HG03196 (cell line): ENCODE data around the gene ART5.
"Not testable (repeated sequence)": the region's sequence is repeated elsewhere in the genome, so short reads cannot be mapped to it uniquely, and the experiment has no call there.

Experiments
- ATAC-seq: cut with Tn5 transposase; IDR thresholded peaks from one replicate; pipeline ENCODE4 v1.9.1; 2021; ENCODE audit not compliant: unreplicated experiment

Gene ART5

DNA sequence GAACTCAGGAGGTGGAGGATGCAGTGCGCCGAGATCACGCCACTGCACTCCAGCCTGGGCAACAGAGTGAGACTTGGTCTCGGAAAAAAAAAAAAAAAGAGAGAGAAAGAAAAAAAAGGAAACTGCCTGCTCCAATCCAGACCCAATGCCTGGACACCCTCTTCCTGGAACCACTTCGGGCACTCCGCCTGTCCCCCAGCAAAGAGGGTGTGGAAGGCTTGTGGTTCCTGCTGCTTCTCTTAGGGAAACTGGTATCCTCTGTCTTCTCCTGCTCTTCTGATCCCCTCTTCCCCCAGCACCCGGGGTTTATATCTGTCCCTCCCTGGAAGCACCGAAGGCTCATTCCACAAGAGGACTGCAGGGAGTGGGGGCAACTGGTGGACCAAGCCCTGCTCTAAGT lies 16.5 kb upstream of the ART5 start:
- no peak for ATAC-seq

DNA sequence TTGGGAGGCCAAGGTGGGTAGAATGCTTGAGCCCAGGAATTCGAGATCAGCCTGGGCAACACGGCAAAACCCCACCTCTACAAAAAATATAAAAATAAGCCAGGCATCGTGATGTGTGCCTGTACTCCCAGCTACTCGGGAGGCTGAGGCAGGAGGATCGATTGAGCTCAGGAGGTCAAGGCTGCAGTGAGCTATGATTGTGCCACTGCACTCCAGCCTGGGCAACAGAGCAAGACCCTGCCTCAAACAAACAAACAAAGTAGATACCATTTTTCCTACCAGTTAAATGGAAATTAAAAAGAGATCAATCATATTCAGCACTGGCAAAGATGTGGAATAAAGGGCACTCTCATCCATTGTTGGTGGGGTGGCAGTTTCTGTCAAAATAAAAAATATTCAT lies 15.5 kb upstream of the ART5 start:
- not testable (repeated sequence) for ATAC-seq

- no peak for ATAC-seq
Measured at GRCh38 chr11:3655547-3655946, 13.8 kb upstream of the ART5 start.

DNA sequence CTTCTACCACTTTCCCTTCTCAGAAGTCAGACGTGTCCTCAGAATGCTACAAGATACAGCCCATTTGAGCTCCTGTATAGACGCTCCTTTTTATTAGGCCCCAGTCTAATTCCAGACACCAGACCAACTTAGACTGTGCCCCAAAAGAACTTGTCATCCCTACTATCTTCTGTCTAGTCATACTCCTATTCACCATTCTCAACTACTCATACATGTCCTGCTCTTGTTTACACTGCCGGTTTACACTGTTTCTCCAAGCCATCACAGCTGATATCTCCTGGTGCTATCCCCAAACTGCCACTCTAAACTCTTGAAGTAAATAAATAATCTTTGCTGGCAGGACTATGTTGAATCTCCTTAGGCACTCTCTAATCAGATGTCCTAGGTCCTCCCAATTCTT lies 10.7 kb upstream of the ART5 start:
- ATAC-seq: not testable (repeated sequence)

DNA sequence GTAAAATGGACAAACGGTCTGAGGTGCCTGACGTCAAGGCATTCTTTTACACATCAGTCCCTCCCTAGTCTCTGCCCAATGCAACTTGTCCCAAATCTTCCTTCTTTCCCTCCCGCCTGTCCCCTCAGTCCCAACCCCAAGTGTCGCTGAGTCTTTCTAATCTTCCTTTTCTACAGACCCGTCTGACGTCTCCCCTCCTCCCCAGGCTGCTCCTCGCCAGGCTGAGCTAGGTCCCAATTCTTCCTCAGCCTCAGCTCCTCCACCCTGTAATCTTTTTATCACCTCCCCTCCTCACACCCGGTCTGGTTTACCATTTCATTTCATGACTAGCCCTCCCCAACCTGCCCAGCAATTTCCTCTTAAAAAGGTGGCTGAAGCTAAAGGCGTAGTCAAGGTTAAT lies 7.6 kb upstream of the ART5 start:
- ATAC-seq: not testable (repeated sequence)

GRCh38 chr11:3648843-3649242 lies 7.1 kb upstream of the ART5 start:
- not testable (repeated sequence) for ATAC-seq

GRCh38 chr11:3645552-3645951 lies 3.8 kb upstream of the ART5 start:
- ATAC-seq: no peak

DNA sequence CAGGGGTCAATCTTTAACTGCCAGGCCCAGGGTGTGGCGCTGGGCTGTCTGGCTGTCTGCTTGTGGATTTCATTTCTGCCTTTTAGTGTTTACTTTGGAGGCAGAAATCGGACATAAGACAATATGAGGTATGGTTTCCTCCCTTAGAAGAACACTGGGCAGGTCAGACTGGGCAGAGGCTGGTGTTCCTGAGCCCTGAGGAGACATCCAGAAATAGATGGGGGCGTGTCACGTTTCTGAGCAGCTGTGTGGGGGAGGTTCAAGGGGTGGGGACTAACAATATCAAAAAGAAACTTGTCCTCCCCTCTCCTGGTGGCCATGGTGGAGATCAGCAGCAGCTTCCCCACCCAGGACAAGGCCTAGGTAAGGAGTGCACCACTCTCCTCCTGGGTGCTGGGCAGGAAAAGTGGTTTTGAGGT lies 3.0 kb upstream of the ART5 start, which contains the start of gene ART1:
TSS of gene ART1 (plus strand) at position 312 of the 419 bp plus-strand sequence. CDS start 14,086 bp downstream, outside the sequence.
- ATAC-seq: no peak

DNA sequence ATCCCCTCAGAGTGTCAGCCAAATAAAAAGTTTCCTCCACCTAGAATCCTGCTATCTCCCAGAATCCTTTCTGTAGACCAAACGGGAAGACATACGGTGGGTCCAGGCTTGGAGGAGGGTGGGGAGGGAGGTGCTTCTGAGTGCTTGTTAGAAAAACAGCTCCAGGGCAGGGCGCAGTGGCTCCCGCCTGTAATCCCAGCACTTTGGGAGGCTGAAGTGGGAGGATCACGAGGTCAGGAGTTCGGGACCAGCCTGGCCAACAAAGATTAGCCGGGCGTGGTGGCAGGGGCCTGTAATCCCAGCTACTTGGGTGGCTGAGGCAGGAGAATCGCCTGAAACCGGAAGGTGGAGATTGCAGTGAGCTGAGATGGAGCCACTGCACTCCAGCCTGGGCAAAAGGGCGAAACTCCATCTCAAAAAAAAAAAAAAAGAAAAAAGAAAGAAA lies 1.3 kb upstream of the ART5 start:
- not testable (repeated sequence) for ATAC-seq

DNA sequence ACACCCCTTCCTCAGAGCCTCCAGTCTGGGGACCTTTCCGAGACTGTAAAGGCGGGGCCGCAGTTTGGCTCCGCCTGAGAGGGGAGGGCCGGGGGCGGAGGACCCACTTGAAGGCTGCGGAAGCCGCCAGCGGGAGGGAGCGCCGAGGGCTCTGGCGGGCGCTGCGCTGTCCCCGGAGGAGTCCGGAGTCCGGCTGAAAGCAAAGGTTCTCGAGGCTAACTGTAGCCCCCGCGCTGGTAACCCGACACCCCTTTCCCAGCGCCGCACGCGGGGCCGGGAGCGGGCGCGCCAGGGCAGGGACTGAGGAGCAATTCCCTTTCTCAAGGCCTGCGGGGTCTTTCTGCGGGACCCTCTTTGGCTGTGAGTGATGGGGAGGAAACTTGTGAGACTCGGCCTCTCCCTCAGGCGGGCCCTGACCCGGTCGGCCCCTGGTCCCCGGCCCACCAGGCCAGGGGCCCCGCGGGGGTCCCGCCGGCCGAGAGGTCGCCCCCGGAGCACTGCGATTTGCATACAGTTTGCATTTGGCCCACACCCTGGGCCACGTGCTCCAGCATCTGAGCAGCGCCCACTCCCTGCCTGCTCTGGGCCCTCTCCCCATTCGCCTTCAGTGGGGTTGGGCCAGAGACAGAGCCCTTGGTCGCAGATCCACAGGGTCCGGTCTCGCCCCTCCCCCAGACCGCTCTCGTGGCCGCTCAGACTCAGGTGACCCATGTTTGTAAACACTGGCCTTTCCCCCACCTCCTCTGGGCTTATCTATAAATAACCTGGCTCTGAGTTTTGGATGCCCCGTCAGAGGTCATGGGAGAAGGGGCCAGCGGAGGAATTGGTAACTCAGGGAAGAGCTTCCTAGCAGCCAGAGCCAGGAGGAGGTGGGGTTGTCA lies 519 bp upstream of the ART5 start:
- ATAC-seq: no peak

DNA sequence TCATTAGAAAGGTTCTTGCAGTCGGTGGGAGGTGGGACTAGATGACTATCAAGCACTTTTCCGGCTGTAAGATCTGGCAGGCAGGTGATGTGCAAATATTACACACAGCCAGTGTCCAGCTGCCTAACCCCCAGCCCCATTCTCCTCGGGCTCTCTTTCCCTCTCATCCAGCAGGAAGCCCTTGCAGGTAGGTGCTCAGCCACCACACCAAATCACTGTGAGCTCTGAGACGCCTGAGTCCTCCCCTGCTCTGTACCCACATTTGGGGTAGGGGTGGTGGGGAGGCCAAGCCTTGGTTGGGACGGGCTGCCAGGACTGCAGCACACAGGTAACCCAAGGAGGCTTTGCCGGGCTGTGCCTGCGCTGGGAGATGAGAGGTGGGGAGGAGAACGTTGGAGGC lies 601 bp downstream of the ART5 start:
- no peak for ATAC-seq

DNA sequence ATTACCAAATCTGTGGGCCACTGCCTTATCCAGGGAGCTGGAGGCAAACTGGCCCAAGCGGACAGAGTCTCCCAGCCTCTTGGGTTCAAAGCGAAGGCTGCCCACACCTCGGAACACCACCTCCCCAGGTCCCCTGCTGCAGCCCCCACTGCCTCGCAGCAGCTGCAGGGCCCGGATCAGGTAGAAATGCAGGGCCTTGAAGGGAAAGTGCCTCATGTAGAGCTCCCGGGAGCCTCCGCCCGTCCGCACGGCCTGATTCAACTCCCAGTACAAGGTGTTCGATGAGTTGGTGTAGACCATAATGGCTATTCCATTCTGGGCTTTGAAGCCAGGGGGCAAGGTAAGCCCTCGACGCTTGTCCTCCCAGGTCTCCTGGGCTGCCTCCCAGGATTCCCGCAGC lies 2.0 kb downstream of the ART5 start:
- no peak for ATAC-seq

DNA sequence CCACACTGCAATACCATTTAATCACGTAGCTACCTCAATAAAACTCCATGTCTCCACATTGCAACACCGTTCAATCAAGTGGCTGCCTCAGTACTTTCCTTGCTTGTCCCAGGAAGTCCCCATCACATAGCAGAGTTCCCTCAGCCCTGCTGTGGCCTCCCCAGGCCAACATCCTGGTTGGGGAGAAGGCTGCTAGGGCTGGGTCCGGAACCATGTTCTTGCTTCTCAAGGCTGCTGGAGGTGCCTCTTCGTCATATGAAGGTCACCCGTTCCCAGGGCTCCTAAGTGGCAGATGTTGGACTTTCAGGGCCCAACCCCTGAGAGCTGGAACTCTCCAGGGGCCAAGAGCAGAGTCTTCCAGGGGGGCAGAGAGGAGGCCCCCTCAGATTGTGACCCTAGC lies 3.3 kb downstream of the ART5 start:
- ATAC-seq: no peak

DNA sequence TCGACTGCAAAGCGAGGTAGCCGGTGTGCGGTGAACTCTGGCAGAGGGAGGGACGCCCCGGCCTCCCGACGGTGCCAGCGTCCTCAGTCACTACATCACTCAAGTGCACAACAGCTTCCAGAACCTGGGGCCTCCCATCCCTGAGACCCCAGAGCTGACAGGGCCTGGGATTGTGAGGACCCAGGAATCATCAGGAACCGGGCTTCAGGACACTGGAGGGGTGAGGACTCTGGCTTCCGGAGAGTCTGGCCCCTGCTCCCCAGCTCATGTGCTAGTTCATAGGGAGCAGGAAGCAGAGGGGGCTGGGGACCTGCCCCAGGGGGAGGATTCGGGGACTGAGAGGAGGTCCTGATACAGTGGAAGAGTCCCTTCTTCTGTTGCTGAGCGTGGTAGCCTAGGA lies 4.6 kb downstream of the ART5 start:
- no peak for ATAC-seq

DNA sequence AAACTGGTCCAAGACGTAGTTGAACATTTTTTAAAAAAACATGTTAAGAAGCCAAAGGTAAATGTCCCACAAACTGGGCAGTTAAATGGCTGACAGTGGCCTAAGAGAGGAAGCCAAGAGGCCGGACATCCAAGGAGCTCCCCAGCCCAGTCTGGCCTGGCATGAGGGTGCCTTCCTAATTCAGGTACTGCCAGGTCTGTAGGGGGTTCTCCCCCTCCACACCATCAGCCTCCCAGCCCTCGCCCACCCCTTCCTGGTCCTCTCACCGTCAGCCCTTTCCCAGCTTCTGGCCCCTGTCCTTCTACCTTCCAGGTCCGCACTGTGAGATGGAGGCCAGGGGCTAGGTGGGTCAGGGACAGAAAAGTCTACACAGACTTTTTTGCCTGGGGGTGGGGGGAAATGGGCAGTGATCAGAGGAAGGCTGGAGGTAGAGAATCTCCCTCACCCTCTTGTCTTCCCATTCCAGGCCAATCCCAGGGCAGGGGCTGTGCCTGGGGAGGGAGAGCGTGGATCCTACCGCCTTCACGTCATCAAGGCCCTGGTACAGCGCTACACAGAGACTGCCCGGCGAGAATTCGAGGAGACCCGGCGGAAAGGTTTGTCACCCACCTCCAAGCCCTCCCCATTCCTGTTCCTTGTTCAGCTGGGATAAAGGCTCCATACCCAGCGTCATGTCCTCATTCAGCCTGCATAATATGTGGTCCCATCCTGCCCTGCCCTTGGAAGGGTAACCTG lies 6.0 kb downstream of the ART5 start:
- ATAC-seq: no peak

DNA sequence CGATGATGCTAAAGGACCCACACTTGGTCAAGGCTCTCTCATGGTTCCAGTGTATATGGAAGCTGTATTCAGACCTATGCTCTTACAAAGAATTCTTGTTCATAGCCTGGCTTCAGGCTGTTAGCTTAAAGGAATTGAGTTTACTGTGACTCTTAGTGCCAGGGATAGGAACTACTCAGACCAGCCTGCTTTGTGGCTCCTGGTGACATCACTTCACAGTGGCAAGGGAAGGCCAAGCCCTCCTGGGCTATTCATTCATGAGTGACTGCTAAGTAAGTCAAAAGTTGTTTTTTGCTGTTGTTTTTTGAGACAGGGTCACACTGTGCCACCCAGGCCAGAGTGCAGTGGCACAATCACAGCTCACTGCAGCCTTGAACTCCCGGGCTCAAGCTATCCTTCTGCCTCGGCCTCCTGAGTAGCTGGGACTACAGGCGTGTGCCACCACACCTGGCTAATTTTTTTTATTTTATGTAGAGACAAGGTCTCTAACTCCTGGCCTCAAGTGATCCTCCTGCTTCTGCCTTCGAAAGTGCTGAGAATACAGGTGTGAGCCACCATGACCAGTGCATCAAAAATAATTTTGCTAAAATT lies 9.6 kb downstream of the ART5 start:
- no peak for ATAC-seq

GRCh38 chr11:3631331-3631730 lies 10.5 kb downstream of the ART5 start:
- no peak for ATAC-seq

DNA sequence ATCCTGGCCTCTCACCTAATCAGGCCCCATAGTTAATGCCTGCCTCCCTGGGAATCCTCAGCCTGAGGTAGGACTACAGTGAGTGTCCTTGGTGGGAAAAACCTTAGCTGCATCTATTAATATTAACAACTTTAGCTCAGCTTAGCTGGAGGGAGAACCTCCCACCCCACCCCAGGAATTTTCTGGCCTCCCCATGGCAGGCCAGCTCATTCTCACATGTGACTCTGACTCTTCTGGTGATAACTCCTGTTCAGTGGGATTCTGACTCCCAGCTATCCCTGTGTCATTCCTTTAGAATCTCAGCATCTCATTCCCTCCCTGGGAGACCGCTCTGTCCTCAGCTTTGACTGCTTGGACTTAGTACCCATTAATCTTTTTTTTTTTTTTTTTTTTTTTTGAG lies 14.5 kb downstream of the ART5 start:
- ATAC-seq: no peak

DNA sequence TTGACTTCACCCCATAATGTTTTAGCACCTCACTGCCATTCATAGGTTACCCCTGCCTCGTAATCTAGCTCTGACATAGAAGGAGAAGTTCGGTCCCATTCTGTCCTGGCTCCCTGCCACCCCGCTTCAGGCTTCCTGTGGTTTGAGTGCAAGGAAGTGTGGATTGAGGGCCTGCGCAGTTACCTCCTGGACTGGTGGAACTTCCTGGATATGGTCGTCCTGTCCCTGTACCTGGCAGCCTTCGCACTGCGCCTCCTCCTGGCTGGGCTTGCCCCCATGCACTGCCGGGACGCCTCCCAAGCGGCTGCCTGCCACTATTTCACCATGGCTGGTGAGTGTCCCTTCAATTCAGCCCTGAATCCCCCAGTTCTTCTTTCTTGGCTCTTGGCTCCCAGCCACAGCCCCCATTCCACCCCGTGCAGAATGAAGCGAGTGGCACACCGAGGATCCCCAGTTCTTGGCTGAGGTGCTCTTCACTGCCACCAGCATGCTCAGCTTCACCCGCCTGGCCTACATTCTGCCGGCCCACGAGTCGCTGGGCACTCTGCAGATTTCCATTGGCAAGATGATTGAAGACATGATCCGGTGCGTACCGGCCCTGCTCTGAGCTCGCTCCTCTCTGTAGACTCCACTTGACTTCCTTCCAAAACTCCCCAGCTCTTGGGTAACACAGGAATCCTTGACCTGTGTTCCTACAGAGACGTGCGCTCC lies 15.4 kb downstream of the ART5 start:
- no peak for ATAC-seq

DNA sequence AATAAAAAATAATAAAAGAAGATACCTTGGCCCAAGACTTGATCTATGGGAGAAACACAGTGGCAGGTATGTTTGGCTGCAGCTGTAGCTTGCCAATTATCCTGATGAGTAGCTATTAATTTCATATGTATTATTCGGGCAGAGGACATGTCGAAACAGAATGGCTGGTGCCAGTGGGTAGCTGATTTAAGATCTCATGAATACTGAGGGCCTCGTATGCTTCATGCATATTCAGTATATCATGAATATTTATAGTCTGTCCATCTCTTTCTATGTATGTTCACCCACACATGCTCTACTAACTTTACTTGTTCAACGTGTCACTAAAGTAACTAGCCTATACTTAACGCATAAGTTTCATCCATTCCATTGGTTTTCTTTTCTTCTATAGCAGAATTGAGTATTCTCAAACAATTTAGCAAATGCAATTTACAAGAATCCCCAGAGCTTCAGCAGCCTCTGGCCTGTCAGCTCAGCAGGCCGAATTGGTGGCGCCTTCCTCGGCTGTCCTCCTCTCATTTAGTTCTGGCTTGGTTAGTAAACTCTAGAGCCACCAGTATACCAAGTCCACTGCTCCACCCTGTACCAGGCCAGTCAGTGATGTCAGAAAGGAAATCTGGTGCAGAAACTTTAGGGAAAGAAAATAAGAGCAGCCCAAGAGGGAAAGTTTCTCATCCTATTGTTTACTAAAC lies 17.9 kb downstream of the ART5 start:
- ATAC-seq: no peak
